ENCODE data around the gene CYP2S1. TPM values are rescaled to one million over a fixed set of nuclear protein-coding genes. Genes with fewer than 3 reads are reported as not detected.

Gene CYP2S1
- total RNA-seq, 1 donor from 2014 or later, result not detected

Other genes starting within 250 kb of the CYP2S1 start
- not detected in 2 replicates for gene CYP2B6, start 201.9 kb upstream of the CYP2S1 start, total RNA-seq
- gene CYP2A13, start 104.8 kb upstream of the CYP2S1 start, total RNA-seq, result not detected in 2 replicates
- not detected in 2 replicates for gene CYP2F1, start 78.8 kb upstream of the CYP2S1 start, total RNA-seq
- 24.8 and 27.0 TPM in 2 replicates for gene AXL, start 26.0 kb downstream of the CYP2S1 start, total RNA-seq
- gene HNRNPUL1, start 71.2 kb downstream of the CYP2S1 start, total RNA-seq, result 78.6 and 81.4 TPM in 2 replicates
- 16.0 and 17.4 TPM in 2 replicates for gene CCDC97, start 117.0 kb downstream of the CYP2S1 start, total RNA-seq
- 12.3 and 17.1 TPM in 2 replicates for gene TGFB1, start 160.7 kb downstream of the CYP2S1 start, total RNA-seq
- gene B9D2, start 170.9 kb downstream of the CYP2S1 start, total RNA-seq, result 3.5 and 5.0 TPM in 2 replicates
- gene TMEM91, start 183.3 kb downstream of the CYP2S1 start, total RNA-seq, result 0.59 and 1.7 TPM in 2 replicates
- gene EXOSC5, start 204.1 kb downstream of the CYP2S1 start, total RNA-seq, result 22.2 and 35.4 TPM in 2 replicates
- gene BCKDHA, start 204.6 kb downstream of the CYP2S1 start, total RNA-seq, result 53.4 and 77.7 TPM in 2 replicates
- gene B3GNT8, start 234.2 kb downstream of the CYP2S1 start, total RNA-seq, result not detected in 2 replicates
- 36.2 and 43.2 TPM in 2 replicates for gene DMAC2, start 246.7 kb downstream of the CYP2S1 start, total RNA-seq
- not detected in 2 replicates for gene ERICH4, start 249.9 kb downstream of the CYP2S1 start, total RNA-seq